Mucosa of rectum (tissue), 2 donors: ENCODE measurements around the gene SH3GL3.

Source experiments
- H3K27ac ChIP-seq, 2 donors: one replicate each; pipeline ENCODE4 v1.7.0; 2013; ENCODE audit warnings: inconsistent platforms in 2 of 2, low read depth in 2 of 2, low read length in 2 of 2
- H3K27me3 ChIP-seq, 2 donors: one replicate each; pipeline ENCODE4 v1.7.0; 2013; ENCODE audit warnings: low read length in 2 of 2; ENCODE audit not compliant: control insufficient read depth in 2 of 2, insufficient read depth in 2 of 2
- H3K36me3 ChIP-seq, 2 donors: one replicate each; pipeline ENCODE4 v1.7.0; 2013; ENCODE audit warnings: low read length in 2 of 2; ENCODE audit not compliant: control insufficient read depth in 2 of 2, insufficient read depth in 2 of 2
- H3K4me1 ChIP-seq, 2 donors: one replicate each; pipeline ENCODE4 v1.7.0; 2013; ENCODE audit warnings: low read length in 2 of 2, mild to moderate bottlenecking in 1 of 2; ENCODE audit not compliant: control insufficient read depth in 2 of 2, insufficient read depth in 2 of 2
- H3K4me3 ChIP-seq, 2 donors: one replicate each; pipeline ENCODE4 v1.7.0; 2013; ENCODE audit warnings: low read length in 2 of 2
- H3K9ac ChIP-seq, 2 donors: one replicate each; pipeline ENCODE4 v1.7.0; 2013; ENCODE audit warnings: low read length in 2 of 2, low read depth in 1 of 2, mild to moderate bottlenecking in 1 of 2
- H3K9me3 ChIP-seq, 2 donors: one replicate each; pipeline ENCODE4 v1.7.0; 2013; ENCODE audit warnings: low read length in 2 of 2; ENCODE audit not compliant: control insufficient read depth in 2 of 2
- donor health status: healthy.
- donor health status: Normal muscosa, but diverticular disease.

Gene SH3GL3

GRCh38 chr15:83435202-83435601 lies 11.9 kb upstream of the SH3GL3 start:
- Histone ChIP-seq H3K27ac (no peak overlapping the region), H3K4me1 (no peaks in the 10 kb centered on the region), H3K4me3 (no peak overlapping the region), H3K9me3 (no peaks in the 10 kb centered on the region), H3K9ac (no peak overlapping the region), H3K27me3 (no peaks in the 10 kb centered on the region), H3K36me3 (no peaks in the 10 kb centered on the region)

DNA sequence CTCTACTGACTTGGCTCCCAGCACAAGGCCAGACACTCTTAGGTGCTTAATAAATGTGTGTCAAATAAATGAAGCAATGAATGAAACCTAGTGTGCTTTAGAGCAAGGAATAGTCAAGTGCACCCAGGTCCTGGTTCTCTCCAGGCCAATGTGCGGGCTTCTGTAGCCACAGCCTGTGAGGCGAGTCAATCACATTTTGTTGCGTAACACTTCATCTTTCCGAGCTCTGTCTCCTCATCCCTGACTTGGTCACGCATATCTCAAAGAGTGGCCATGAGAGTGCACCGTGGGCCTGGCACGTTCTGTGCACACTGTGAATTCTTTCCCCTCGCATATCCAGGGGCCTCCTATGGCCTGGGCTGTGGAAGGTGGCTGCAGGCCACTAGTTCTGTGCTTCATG lies 11.4 kb upstream of the SH3GL3 start:
- Histone ChIP-seq H3K9ac (no peak overlapping the region), H3K9me3 (no peaks in the 10 kb centered on the region), H3K27ac (no peak overlapping the region), H3K4me1 (no peaks in the 10 kb centered on the region), H3K27me3 (no peaks in the 10 kb centered on the region), H3K36me3 (no peaks in the 10 kb centered on the region), H3K4me3 (no peak overlapping the region)

- H3K27ac ChIP-seq, result no peak overlapping the region
- H3K27me3 ChIP-seq, result no peaks in the 10 kb centered on the region
- no peaks in the 10 kb centered on the region for H3K36me3 ChIP-seq
- no peak overlapping the region for H3K4me3 ChIP-seq
- no peak overlapping the region for H3K9ac ChIP-seq
- no peaks in the 10 kb centered on the region for H3K9me3 ChIP-seq
- H3K4me1 ChIP-seq, result no peaks in the 10 kb centered on the region
Measured at GRCh38 chr15:83436513-83437158, 10.5 kb upstream of the SH3GL3 start.

GRCh38 chr15:83443076-83443847 lies 3.9 kb upstream of the SH3GL3 start:
- peaks cover 4 to 5% of the 10 kb centered on the region in 2 donors for H3K27me3 ChIP-seq
- H3K9ac ChIP-seq, result no peak overlapping the region
- no peaks in the 10 kb centered on the region for H3K36me3 ChIP-seq
- H3K4me3 ChIP-seq, result no peak overlapping the region
- no peak overlapping the region for H3K27ac ChIP-seq
- no peaks in the 10 kb centered on the region for H3K4me1 ChIP-seq
- no peaks in the 10 kb centered on the region for H3K9me3 ChIP-seq

DNA sequence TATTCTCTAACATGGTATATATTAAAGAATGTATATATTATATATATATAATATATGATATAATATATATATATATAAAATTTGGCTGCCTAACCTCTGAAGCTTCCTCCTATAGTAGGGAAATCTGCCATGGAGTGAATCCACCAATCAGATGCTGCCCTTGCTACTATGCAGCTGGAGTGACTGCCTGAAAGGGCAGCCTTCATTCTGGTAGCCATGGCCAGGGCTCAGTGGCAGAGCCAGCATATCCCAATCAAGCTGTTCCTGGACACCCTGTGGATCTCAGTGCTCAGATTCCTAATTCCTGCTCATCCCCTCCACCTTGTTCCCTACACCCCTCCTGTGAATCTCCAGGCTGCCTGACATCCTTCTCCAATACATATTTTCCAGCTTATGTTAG lies 2.2 kb upstream of the SH3GL3 start:
- no peaks in the 10 kb centered on the region for H3K9me3 ChIP-seq
- H3K4me3 ChIP-seq, result no peak overlapping the region
- no peak overlapping the region for H3K27ac ChIP-seq
- H3K9ac ChIP-seq, result no peak overlapping the region
- H3K4me1 ChIP-seq, result no peaks in the 10 kb centered on the region
- H3K27me3 ChIP-seq, result peaks cover 5 to 10% of the 10 kb centered on the region in 2 donors
- H3K36me3 ChIP-seq, result no peaks in the 10 kb centered on the region

- H3K27me3 ChIP-seq, result peaks cover 5 to 10% of the 10 kb centered on the region in 2 donors
- no peaks in the 10 kb centered on the region for H3K36me3 ChIP-seq
- no peak overlapping the region for H3K9ac ChIP-seq
- no peak overlapping the region for H3K4me3 ChIP-seq
- H3K4me1 ChIP-seq, result no peaks in the 10 kb centered on the region
- H3K27ac ChIP-seq, result no peak overlapping the region
- H3K9me3 ChIP-seq, result no peaks in the 10 kb centered on the region
Measured at GRCh38 chr15:83445643-83446042, 1.5 kb upstream of the SH3GL3 start.

DNA sequence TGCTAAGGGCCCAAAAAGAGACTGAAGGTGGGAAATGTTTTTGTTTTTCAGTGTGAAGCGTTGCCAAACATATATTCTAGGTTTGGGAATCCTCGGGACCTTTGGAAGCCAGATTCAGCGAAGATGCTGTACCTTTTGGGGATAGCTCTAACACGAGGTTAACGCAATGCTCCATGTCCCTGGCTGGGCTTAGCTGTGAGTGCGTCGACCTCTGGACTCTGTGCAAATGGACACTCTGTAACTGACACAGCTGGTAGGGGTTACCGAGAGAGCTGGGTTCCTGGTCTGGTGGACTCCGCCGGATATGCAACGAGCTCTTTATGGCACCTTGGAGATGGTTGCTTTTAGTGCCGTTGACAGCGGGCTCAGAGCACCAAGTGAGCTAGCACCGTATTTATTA lies 724 bp upstream of the SH3GL3 start:
- Histone ChIP-seq H3K27me3 (peaks cover 5 to 10% of the 10 kb centered on the region in 2 donors), H3K9me3 (no peaks in the 10 kb centered on the region), H3K4me3 (no peak overlapping the region), H3K4me1 (no peaks in the 10 kb centered on the region), H3K36me3 (no peaks in the 10 kb centered on the region), H3K27ac (no peak overlapping the region), H3K9ac (no peak overlapping the region)

DNA sequence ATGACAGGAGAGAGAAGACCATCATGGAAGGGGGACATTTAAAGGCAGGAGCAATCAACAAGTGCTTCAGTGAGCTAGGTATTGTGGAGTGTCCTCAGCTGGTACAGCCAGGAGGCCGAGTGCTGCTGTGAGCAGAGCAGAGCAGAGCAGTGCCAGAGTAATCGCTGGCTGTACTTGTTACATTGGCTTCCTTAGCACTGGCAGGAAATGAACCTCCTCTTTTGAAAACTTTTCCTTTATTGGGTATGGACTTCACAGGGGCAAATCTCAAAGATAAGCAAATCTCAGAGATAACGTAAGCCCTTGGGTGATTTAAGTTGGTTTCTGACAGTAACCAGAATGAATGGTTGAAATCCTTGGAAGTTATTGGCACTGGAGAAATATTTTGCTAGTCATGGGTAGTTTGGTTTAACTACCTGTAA lies 2.1 kb downstream of the SH3GL3 start:
- no peak overlapping the region for H3K9ac ChIP-seq
- H3K4me3 ChIP-seq, result no peak overlapping the region
- H3K9me3 ChIP-seq, result no peaks in the 10 kb centered on the region
- no peaks in the 10 kb centered on the region for H3K4me1 ChIP-seq
- H3K27me3 ChIP-seq, result peaks cover 5 to 10% of the 10 kb centered on the region in 2 donors
- no peaks in the 10 kb centered on the region for H3K36me3 ChIP-seq
- no peak overlapping the region for H3K27ac ChIP-seq

GRCh38 chr15:83449937-83450506 lies 2.9 kb downstream of the SH3GL3 start:
- no peak overlapping the region for H3K4me3 ChIP-seq
- no peaks in the 10 kb centered on the region for H3K4me1 ChIP-seq
- no peak overlapping the region for H3K27ac ChIP-seq
- no peaks in the 10 kb centered on the region for H3K36me3 ChIP-seq
- peaks cover 4 to 10% of the 10 kb centered on the region in 2 donors for H3K27me3 ChIP-seq
- H3K9ac ChIP-seq, result no peak overlapping the region
- no peaks in the 10 kb centered on the region for H3K9me3 ChIP-seq

- Histone ChIP-seq H3K27me3 (no peaks in the 10 kb centered on the region), H3K4me3 (no peak overlapping the region), H3K36me3 (no peaks in the 10 kb centered on the region), H3K27ac (no peak overlapping the region), H3K9ac (no peak overlapping the region), H3K4me1 (no peaks in the 10 kb centered on the region), H3K9me3 (no peaks in the 10 kb centered on the region)
Measured at GRCh38 chr15:83457149-83457548, 10.0 kb downstream of the SH3GL3 start.
